Measurements from ENCODE around the gene FRMD5.

DNA sequence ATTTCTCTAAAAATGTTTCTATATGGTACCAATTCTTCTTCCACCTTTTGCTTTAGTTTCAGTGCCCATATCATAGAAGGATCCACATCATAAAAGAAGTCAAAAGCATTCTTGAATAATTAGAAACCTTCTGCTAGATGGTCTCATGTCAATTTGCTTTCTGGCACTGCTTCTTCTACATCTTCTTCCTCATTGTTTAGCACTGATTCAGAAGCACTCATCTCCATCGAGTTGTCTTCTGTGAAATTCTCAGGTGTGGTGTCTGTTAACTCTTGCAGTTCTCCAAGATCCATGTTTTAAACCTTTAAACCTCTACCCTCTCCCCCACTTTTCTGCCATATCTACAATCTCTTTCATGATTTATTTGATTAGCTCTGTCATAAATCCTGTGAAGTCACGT, 213.5 kb downstream of the FRMD5 start:
- TF ChIP-seq, protein P1, sequence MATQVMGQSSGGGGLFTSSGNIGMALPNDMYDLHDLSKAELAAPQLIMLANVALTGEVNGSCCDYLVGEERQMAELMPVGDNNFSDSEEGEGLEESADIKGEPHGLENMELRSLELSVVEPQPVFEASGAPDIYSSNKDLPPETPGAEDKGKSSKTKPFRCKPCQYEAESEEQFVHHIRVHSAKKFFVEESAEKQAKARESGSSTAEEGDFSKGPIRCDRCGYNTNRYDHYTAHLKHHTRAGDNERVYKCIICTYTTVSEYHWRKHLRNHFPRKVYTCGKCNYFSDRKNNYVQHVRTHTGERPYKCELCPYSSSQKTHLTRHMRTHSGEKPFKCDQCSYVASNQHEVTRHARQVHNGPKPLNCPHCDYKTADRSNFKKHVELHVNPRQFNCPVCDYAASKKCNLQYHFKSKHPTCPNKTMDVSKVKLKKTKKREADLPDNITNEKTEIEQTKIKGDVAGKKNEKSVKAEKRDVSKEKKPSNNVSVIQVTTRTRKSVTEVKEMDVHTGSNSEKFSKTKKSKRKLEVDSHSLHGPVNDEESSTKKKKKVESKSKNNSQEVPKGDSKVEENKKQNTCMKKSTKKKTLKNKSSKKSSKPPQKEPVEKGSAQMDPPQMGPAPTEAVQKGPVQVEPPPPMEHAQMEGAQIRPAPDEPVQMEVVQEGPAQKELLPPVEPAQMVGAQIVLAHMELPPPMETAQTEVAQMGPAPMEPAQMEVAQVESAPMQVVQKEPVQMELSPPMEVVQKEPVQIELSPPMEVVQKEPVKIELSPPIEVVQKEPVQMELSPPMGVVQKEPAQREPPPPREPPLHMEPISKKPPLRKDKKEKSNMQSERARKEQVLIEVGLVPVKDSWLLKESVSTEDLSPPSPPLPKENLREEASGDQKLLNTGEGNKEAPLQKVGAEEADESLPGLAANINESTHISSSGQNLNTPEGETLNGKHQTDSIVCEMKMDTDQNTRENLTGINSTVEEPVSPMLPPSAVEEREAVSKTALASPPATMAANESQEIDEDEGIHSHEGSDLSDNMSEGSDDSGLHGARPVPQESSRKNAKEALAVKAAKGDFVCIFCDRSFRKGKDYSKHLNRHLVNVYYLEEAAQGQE (IDR thresholded peaks at IDR 0.05; ENCODE audit: insufficient read depth in 1 of 2, low read depth in 2 of 2, low read length in 2 of 2) = no peak
- no peak for TF ChIP-seq POLR2AphosphoS5 (IDR thresholded peaks at IDR 0.05; ENCODE audit: low read depth, low read length)
- TF ChIP-seq TAF1 (IDR thresholded peaks at IDR 0.05; ENCODE audit: borderline replicate concordance, insufficient read depth, low read length) = no peak
- no peak for TF ChIP-seq FOXP2 (optimal IDR thresholded peaks at IDR 0.05; ENCODE audit: borderline replicate concordance, extremely low read depth, extremely low read length, insufficient read depth)

Data from PFSK-1 (cell line).